GM10266 (cell line): Measurements from ENCODE around the gene ST8SIA1.

Experiments used
- DNase-seq: peaks from one replicate; pipeline ENCODE4 v3.0.0; 2012; ENCODE audit errors: extremely low spot score
- CTCF ChIP-seq: IDR thresholded peaks from 2 replicates; pipeline ENCODE4 v1.5.1; 2012; ENCODE audit warnings: mild to moderate bottlenecking, low read depth; ENCODE audit not compliant: control insufficient read depth, insufficient read depth; ENCODE audit errors: missing control alignments

Gene ST8SIA1

DNA sequence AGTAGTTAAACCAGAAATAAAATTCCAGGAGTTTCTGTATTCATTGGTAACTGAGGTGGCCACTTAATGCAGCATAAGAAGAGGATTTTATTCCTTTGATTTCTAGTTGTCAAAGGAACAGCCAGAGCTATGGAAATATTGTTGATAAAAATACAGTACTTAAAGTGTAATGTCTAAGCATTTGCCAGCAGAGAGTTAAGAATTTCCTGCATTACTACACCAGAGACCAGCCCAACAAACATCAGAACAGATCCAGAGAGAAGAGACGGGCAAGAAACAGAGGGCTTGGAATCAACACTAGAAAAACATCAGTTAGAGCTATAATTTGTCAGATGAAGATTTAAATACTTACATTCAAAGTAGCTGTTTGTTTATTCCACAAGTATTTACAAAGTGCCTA is 77.9 kb downstream of the ST8SIA1 start:
- no peak for DNase-seq
- no peak for TF ChIP-seq CTCF

DNA sequence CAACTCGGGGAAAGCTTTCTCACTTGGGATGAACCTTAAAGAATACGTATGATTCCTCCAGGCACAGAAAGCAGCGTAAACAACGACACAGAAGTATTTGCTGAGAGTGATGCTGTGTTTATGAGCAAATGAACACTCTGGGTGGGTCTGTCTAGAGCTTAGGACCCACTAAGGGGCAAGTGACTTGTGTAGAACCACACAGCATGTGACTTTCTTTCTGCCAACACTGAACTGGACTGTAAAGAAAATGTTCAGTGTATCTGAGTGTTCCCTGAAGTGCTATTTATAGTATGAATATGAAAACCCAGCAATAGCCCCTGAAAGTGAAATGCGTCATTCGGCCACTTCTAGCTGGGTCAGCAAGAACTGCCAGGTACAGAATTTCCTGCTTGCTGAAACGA is 78.5 kb downstream of the ST8SIA1 start:
- no peak for TF ChIP-seq CTCF

DNA sequence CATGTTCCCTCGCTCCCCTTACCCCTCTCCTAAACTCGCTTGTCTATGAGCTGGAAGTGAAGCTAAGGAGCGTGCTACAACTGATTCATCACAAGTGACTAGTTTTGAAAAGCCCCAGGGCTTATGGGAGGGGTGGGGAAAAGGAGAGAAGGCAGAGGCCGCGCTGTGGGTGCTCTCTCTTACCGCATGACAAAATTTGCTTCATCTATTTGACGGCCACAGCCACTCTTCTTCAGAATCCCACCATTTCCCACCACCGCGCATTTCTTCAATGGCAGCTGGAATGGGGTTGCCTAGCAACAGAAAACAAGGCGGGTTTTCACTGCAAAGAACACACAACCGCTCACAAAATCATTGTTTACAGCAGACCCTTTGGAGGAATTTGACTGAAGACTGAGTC is 79.4 kb downstream of the ST8SIA1 start:
- no peak for DNase-seq
- no peak for TF ChIP-seq CTCF

More for the DNA sequence above, 78.5 kb downstream of the ST8SIA1 start:
- DNase-seq, result no peak

GRCh38 chr12:22254478-22254877 is 80.0 kb downstream of the ST8SIA1 start:
- DNase-seq, result no peak
- TF ChIP-seq CTCF, result no peak

GRCh38 chr12:22252057-22252456 is 82.5 kb downstream of the ST8SIA1 start:
- DNase-seq, result no peak
- no peak for TF ChIP-seq CTCF

- DNase-seq, result no peak
Observed at GRCh38 chr12:22250762-22251161, 83.7 kb downstream of the ST8SIA1 start.

GRCh38 chr12:22248571-22249115 is 85.9 kb downstream of the ST8SIA1 start:
- DNase-seq, result no peak
- TF ChIP-seq CTCF, result no peak

More at GRCh38 chr12:22250762-22251161, 83.7 kb downstream of the ST8SIA1 start:
- no peak for TF ChIP-seq CTCF
